ENCODE data around the gene CRY2. TPM values are rescaled to one million over a fixed set of nuclear protein-coding genes. Genes with fewer than 3 reads are reported as not detected.
A peak's percentile ranks its signal among the peaks of the same experiment; 100 is the strongest.

Gene CRY2
- total and polyA plus RNA-seq, 2 of the 13 experiments (the other 11 are each of a cell fraction or from before 2014, with no cell fraction given) = 10.1 to 12.2 TPM

DNA sequence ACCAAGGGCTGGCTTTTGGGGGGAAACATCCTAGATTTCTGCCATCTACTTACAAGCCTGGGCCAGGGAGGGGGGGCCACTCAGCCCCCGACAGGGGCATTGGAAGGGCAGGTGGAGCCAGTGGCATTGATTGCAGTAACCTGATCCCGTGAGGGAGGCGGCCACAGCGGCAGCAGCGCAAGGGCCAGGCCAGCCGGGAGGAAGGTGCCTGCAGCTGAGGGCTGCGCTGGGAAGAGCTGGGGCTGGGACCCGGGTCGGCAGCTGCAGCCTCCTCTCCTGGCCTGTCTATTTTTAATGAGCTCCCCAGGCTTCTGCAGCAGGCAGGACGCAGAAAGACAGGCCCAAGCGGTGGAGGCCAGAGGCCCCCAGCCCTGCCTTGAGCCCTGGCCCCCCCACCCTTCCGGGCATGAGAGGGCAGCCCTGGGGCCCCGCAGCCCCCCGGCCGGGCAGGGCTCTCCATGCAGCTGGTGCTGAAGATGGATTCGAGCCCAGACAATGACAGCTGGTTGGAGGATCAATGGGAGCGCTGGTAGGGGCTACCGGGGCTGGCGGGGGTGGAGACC, 49.2 kb downstream of the CRY2 start:
- DNase-seq (ENCODE audit: low spot score) = no peak
- intact Hi-C loops (cut with micrococcal nuclease; ENCODE audit: unreplicated experiment) = loop anchor here (1.0 kb wide), 1 partner anchor 33 kb away; no protein-coding TSS in a partner anchor
- no peak for TF ChIP-seq HES4 (CRISPR knock-in tag; IDR thresholded peaks at IDR 0.05; ENCODE audit: borderline replicate concordance)
- TF ChIP-seq, protein P1, sequence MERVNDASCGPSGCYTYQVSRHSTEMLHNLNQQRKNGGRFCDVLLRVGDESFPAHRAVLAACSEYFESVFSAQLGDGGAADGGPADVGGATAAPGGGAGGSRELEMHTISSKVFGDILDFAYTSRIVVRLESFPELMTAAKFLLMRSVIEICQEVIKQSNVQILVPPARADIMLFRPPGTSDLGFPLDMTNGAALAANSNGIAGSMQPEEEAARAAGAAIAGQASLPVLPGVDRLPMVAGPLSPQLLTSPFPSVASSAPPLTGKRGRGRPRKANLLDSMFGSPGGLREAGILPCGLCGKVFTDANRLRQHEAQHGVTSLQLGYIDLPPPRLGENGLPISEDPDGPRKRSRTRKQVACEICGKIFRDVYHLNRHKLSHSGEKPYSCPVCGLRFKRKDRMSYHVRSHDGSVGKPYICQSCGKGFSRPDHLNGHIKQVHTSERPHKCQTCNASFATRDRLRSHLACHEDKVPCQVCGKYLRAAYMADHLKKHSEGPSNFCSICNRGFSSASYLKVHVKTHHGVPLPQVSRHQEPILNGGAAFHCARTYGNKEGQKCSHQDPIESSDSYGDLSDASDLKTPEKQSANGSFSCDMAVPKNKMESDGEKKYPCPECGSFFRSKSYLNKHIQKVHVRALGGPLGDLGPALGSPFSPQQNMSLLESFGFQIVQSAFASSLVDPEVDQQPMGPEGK (CRISPR knock-in tag; IDR thresholded peaks at IDR 0.05) = peak; percentile 86
- TF ChIP-seq, protein P2, sequence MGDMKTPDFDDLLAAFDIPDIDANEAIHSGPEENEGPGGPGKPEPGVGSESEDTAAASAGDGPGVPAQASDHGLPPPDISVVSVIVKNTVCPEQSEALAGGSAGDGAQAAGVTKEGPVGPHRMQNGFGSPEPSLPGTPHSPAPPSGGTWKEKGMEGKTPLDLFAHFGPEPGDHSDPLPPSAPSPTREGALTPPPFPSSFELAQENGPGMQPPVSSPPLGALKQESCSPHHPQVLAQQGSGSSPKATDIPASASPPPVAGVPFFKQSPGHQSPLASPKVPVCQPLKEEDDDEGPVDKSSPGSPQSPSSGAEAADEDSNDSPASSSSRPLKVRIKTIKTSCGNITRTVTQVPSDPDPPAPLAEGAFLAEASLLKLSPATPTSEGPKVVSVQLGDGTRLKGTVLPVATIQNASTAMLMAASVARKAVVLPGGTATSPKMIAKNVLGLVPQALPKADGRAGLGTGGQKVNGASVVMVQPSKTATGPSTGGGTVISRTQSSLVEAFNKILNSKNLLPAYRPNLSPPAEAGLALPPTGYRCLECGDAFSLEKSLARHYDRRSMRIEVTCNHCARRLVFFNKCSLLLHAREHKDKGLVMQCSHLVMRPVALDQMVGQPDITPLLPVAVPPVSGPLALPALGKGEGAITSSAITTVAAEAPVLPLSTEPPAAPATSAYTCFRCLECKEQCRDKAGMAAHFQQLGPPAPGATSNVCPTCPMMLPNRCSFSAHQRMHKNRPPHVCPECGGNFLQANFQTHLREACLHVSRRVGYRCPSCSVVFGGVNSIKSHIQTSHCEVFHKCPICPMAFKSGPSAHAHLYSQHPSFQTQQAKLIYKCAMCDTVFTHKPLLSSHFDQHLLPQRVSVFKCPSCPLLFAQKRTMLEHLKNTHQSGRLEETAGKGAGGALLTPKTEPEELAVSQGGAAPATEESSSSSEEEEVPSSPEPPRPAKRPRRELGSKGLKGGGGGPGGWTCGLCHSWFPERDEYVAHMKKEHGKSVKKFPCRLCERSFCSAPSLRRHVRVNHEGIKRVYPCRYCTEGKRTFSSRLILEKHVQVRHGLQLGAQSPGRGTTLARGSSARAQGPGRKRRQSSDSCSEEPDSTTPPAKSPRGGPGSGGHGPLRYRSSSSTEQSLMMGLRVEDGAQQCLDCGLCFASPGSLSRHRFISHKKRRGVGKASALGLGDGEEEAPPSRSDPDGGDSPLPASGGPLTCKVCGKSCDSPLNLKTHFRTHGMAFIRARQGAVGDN (CRISPR knock-in tag; IDR thresholded peaks at IDR 0.05) = peak; percentile 11; the same call in 1 of the 2 replicates
- TF ChIP-seq MEIS2 (CRISPR knock-in tag; IDR thresholded peaks at IDR 0.05) = no peak
- TF ChIP-seq, protein P3, sequence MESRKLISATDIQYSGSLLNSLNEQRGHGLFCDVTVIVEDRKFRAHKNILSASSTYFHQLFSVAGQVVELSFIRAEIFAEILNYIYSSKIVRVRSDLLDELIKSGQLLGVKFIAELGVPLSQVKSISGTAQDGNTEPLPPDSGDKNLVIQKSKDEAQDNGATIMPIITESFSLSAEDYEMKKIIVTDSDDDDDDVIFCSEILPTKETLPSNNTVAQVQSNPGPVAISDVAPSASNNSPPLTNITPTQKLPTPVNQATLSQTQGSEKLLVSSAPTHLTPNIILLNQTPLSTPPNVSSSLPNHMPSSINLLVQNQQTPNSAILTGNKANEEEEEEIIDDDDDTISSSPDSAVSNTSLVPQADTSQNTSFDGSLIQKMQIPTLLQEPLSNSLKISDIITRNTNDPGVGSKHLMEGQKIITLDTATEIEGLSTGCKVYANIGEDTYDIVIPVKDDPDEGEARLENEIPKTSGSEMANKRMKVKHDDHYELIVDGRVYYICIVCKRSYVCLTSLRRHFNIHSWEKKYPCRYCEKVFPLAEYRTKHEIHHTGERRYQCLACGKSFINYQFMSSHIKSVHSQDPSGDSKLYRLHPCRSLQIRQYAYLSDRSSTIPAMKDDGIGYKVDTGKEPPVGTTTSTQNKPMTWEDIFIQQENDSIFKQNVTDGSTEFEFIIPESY (CRISPR knock-in tag; IDR thresholded peaks at IDR 0.05) = no peak
- TF ChIP-seq SIX1 (CRISPR knock-in tag; IDR thresholded peaks at IDR 0.05; ENCODE audit: borderline replicate concordance) = peak; percentile 89
- TF ChIP-seq, protein P4, sequence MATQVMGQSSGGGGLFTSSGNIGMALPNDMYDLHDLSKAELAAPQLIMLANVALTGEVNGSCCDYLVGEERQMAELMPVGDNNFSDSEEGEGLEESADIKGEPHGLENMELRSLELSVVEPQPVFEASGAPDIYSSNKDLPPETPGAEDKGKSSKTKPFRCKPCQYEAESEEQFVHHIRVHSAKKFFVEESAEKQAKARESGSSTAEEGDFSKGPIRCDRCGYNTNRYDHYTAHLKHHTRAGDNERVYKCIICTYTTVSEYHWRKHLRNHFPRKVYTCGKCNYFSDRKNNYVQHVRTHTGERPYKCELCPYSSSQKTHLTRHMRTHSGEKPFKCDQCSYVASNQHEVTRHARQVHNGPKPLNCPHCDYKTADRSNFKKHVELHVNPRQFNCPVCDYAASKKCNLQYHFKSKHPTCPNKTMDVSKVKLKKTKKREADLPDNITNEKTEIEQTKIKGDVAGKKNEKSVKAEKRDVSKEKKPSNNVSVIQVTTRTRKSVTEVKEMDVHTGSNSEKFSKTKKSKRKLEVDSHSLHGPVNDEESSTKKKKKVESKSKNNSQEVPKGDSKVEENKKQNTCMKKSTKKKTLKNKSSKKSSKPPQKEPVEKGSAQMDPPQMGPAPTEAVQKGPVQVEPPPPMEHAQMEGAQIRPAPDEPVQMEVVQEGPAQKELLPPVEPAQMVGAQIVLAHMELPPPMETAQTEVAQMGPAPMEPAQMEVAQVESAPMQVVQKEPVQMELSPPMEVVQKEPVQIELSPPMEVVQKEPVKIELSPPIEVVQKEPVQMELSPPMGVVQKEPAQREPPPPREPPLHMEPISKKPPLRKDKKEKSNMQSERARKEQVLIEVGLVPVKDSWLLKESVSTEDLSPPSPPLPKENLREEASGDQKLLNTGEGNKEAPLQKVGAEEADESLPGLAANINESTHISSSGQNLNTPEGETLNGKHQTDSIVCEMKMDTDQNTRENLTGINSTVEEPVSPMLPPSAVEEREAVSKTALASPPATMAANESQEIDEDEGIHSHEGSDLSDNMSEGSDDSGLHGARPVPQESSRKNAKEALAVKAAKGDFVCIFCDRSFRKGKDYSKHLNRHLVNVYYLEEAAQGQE (IDR thresholded peaks at IDR 0.05; ENCODE audit: borderline replicate concordance in 1 of 2, low read depth in 1 of 2, low read length in 2 of 2) = peak in 1 of 2 experiments; percentile 66
- TF ChIP-seq SIX4 (CRISPR knock-in tag; IDR thresholded peaks at IDR 0.05) = peak; percentile 86
- no peak for TF ChIP-seq ZNF550 (CRISPR knock-in tag; IDR thresholded peaks at IDR 0.05; ENCODE audit: borderline replicate concordance)
- no peak for TF ChIP-seq ZNF883 (CRISPR knock-in tag; IDR thresholded peaks at IDR 0.05; ENCODE audit: not compliant biosample characterization)
- no peak for TF ChIP-seq RARG (CRISPR knock-in tag; IDR thresholded peaks at IDR 0.05; ENCODE audit: low read depth)

More for the DNA sequence above, 49.2 kb downstream of the CRY2 start:
- H3K9me3 ChIP-seq (ENCODE audit: low read length) = no peaks in the 10 kb centered on the region
- no TSS peak for BruUV-seq (replicated peaks)
- H2AFZ ChIP-seq (ENCODE audit: low read length) = no peak overlapping the region
- 36% methylated on average over 8 of the region's 19 CpGs for WGBS (ENCODE audit: low lambda C conversion rate)
- FAIRE-seq (no peak), ATAC-seq (peak; percentile 49)
- H3K4me3 ChIP-seq (replicated peaks in 1 of 3; ENCODE audit: insufficient read depth in 1 of 3, low read depth in 2 of 3, low read length in 3 of 3) = no peak overlapping the region
- no peaks in the 10 kb centered on the region for H4K20me1 ChIP-seq (ENCODE audit: insufficient read depth, low read length)
- no peaks in the 10 kb centered on the region for H3K36me3 ChIP-seq (replicated peaks in 1 of 2; ENCODE audit: control insufficient read depth in 1 of 2, insufficient read depth in 2 of 2, low read length in 2 of 2)
- peaks cover 49% of the 10 kb centered on the region for H3K4me1 ChIP-seq (ENCODE audit: insufficient read depth, low read length)
- H3K27ac ChIP-seq (ENCODE audit: extremely low read length, insufficient read depth, low read length) = no peak overlapping the region
- H3K9ac ChIP-seq (ENCODE audit: insufficient read depth, low read depth, low read length) = no peak overlapping the region
- H3K79me2 ChIP-seq (ENCODE audit: insufficient read depth, low read length) = no peaks in the 10 kb centered on the region
- in situ Hi-C loops (cut with HindIII; ENCODE audit: extremely low pct_ligation_motif_present, low pct_unique_long_range_greater_than_20kb) = no loop called here
- ChIA-PET CTCF (ENCODE audit: low intra/inter-chr PET ratio, low total read pairs) (no interaction called here), POLR2A (interaction anchor here (1.3 to 1.9 kb wide), 2 partner anchors 22 to 50 kb away, joined by 3 to 5 read pairs; partner anchors contain the start of gene CRY2)
- no peak overlapping the region for H3K4me2 ChIP-seq (ENCODE audit: low read depth, low read length)
- peaks cover 0 to 21% of the 10 kb centered on the region in 2 experiments; a peak in 1 of 5 replicates for H3K27me3 ChIP-seq (ENCODE audit: control insufficient read depth in 1 of 2, insufficient read depth in 2 of 2, low read length in 2 of 2)

All from HepG2 (cell line).